Measurements from ENCODE around the gene HEXD.

Gene HEXD

GRCh38 chr17:82371333-82372248 is 46.6 kb upstream of the HEXD start, which contains the start of gene UTS2R:
TSS of gene UTS2R (plus strand) at chr17:82371765. CDS start at chr17:82374325, 2,560 bp downstream.
- TF ChIP-seq CEBPB (IDR thresholded peaks at IDR 0.05) = no peak
- no peak for TF ChIP-seq NFIC (IDR thresholded peaks at IDR 0.05)
- TF ChIP-seq ZBTB7A (IDR thresholded peaks at IDR 0.05; ENCODE audit: low read depth) = no peak
- no peak for TF ChIP-seq USF1 (IDR thresholded peaks at IDR 0.05)
- TF ChIP-seq TAF1 (IDR thresholded peaks at IDR 0.05; ENCODE audit: low read depth) = no peak
- TF ChIP-seq YY1 (IDR thresholded peaks at IDR 0.05; ENCODE audit: low read depth) = no peak
- no peak for TF ChIP-seq TEAD4 (IDR thresholded peaks at IDR 0.05)
- TF ChIP-seq REST (IDR thresholded peaks at IDR 0.05; ENCODE audit: low read depth) = no peak
- TF ChIP-seq FOXM1 (IDR thresholded peaks at IDR 0.05; ENCODE audit: borderline replicate concordance, low read depth) = no peak
- TF ChIP-seq TCF12 (IDR thresholded peaks at IDR 0.05; ENCODE audit: low read depth) = no peak
- TF ChIP-seq RAD21 (IDR thresholded peaks at IDR 0.05; ENCODE audit: low read depth) = no peak
- no peak for TF ChIP-seq EGR1 (IDR thresholded peaks at IDR 0.05)

- TF ChIP-seq USF1 (IDR thresholded peaks at IDR 0.05) = no peak
- no peak for TF ChIP-seq TCF12 (IDR thresholded peaks at IDR 0.05; ENCODE audit: low read depth)
- TF ChIP-seq EGR1 (IDR thresholded peaks at IDR 0.05) = no peak
- TF ChIP-seq EP300 (IDR thresholded peaks at IDR 0.05; ENCODE audit: borderline replicate concordance) = no peak
- no peak for TF ChIP-seq NFIC (IDR thresholded peaks at IDR 0.05)
- TF ChIP-seq TEAD4 (IDR thresholded peaks at IDR 0.05) = no peak
- TF ChIP-seq CEBPB (IDR thresholded peaks at IDR 0.05) = no peak
- no peak for TF ChIP-seq CREB1 (IDR thresholded peaks at IDR 0.05; ENCODE audit: low read depth)
- TF ChIP-seq TAF1 (IDR thresholded peaks at IDR 0.05; ENCODE audit: low read depth) = no peak
- TF ChIP-seq, protein P1, sequence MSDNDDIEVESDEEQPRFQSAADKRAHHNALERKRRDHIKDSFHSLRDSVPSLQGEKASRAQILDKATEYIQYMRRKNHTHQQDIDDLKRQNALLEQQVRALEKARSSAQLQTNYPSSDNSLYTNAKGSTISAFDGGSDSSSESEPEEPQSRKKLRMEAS (IDR thresholded peaks at IDR 0.05) = no peak
- no peak for TF ChIP-seq REST (IDR thresholded peaks at IDR 0.05; ENCODE audit: low read depth)
- no peak for TF ChIP-seq FOXM1 (IDR thresholded peaks at IDR 0.05; ENCODE audit: borderline replicate concordance, low read depth)
- TF ChIP-seq YY1 (IDR thresholded peaks at IDR 0.05; ENCODE audit: low read depth) = no peak
- no peak for TF ChIP-seq RAD21 (IDR thresholded peaks at IDR 0.05; ENCODE audit: low read depth)
- TF ChIP-seq ZBTB7A (IDR thresholded peaks at IDR 0.05; ENCODE audit: low read depth) = no peak
These were observed 45.7 kb upstream of the HEXD start for GRCh38 chr17:82372249-82373071.

DNA sequence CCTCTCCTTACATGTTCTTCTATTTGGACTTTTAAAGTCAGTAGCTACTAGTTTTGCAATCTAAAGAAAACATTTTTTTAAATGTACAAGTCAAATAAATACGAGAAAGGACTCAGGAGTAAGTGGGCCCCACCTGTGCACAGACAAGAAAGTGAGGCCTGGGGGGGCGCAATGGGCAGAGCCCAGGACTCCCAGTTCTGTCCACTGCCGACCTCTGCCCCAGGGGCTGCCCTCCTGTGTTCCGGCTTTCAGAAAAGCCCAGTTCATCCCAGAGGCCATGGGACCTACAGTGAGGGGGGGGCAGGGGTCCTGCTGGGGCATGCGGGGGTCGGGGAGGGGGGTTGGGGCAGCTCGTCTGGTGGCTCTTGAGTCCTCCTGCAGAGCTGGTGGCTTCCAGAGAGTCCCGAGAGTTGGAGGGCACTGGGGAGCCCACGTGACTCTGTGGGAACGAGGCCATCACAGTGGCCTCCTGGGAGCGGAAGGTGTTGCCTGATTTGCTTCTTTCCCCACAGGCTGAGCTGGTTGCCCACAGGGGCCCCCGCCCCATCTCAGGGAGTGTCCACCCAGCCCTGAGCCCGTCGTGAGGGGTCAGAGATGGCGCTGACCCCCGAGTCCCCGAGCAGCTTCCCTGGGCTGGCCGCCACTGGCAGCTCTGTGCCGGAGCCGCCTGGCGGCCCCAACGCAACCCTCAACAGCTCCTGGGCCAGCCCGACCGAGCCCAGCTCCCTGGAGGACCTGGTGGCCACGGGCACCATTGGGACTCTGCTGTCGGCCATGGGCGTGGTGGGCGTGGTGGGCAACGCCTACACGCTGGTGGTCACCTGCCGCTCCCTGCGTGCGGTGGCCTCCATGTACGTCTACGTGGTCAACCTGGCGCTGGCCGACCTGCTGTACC is 44.2 kb upstream of the HEXD start:
- TF ChIP-seq FOXM1 (IDR thresholded peaks at IDR 0.05; ENCODE audit: borderline replicate concordance, low read depth) (no peak), RAD21 (IDR thresholded peaks at IDR 0.05; ENCODE audit: low read depth) (no peak), CEBPB (IDR thresholded peaks at IDR 0.05) (no peak), EP300 (IDR thresholded peaks at IDR 0.05; ENCODE audit: borderline replicate concordance) (no peak), TCF12 (IDR thresholded peaks at IDR 0.05; ENCODE audit: low read depth) (no peak)
- TF ChIP-seq, protein P1 (IDR thresholded peaks at IDR 0.05) = no peak

DNA sequence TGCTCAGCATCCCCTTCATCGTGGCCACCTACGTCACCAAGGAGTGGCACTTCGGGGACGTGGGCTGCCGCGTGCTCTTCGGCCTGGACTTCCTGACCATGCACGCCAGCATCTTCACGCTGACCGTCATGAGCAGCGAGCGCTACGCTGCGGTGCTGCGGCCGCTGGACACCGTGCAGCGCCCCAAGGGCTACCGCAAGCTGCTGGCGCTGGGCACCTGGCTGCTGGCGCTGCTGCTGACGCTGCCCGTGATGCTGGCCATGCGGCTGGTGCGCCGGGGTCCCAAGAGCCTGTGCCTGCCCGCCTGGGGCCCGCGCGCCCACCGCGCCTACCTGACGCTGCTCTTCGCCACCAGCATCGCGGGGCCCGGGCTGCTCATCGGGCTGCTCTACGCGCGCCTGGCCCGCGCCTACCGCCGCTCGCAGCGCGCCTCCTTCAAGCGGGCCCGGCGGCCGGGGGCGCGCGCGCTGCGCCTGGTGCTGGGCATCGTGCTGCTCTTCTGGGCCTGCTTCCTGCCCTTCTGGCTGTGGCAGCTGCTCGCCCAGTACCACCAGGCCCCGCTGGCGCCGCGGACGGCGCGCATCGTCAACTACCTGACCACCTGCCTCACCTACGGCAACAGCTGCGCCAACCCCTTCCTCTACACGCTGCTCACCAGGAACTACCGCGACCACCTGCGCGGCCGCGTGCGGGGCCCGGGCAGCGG is 43.4 kb upstream of the HEXD start:
- TF ChIP-seq EP300 (IDR thresholded peaks at IDR 0.05; ENCODE audit: borderline replicate concordance) = no peak
- no peak for TF ChIP-seq USF1 (IDR thresholded peaks at IDR 0.05)
- no peak for TF ChIP-seq RAD21 (IDR thresholded peaks at IDR 0.05; ENCODE audit: low read depth)
- no peak for TF ChIP-seq EGR1 (IDR thresholded peaks at IDR 0.05)
- no peak for TF ChIP-seq YY1 (IDR thresholded peaks at IDR 0.05; ENCODE audit: low read depth)
- no peak for TF ChIP-seq TEAD4 (IDR thresholded peaks at IDR 0.05)
- TF ChIP-seq TAF1 (IDR thresholded peaks at IDR 0.05; ENCODE audit: low read depth) = no peak
- TF ChIP-seq CREB1 (IDR thresholded peaks at IDR 0.05; ENCODE audit: low read depth) = no peak
- no peak for TF ChIP-seq REST (IDR thresholded peaks at IDR 0.05; ENCODE audit: low read depth)
- no peak for TF ChIP-seq NFIC (IDR thresholded peaks at IDR 0.05)
- no peak for TF ChIP-seq FOXM1 (IDR thresholded peaks at IDR 0.05; ENCODE audit: borderline replicate concordance, low read depth)
- TF ChIP-seq TCF12 (IDR thresholded peaks at IDR 0.05; ENCODE audit: low read depth) = no peak
- TF ChIP-seq, protein P1 (IDR thresholded peaks at IDR 0.05) = no peak
- no peak for TF ChIP-seq CEBPB (IDR thresholded peaks at IDR 0.05)
- no peak for TF ChIP-seq ZBTB7A (IDR thresholded peaks at IDR 0.05; ENCODE audit: low read depth)
